HG03457 (cell line): Measurements from ENCODE around the gene KRTAP5-10.
"Not testable (repeated sequence)": the region's sequence is repeated elsewhere in the genome, so short reads cannot be mapped to it uniquely, and the experiment has no call there.

Experiments used
- ATAC-seq: cut with Tn5 transposase; IDR thresholded peaks from one replicate; pipeline ENCODE4 v1.9.1; 2021; ENCODE audit warnings: moderate number of reproducible peaks; ENCODE audit not compliant: unreplicated experiment

Gene KRTAP5-10, protein sequence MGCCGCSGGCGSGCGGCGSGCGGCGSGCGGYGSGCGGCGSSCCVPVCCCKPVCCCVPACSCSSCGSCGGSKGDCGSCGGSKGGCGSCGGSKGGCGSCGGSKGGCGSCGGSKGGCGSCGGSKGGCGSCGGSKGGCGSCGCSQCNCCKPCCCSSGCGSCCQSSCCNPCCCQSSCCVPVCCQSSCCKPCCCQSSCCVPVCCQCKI

DNA sequence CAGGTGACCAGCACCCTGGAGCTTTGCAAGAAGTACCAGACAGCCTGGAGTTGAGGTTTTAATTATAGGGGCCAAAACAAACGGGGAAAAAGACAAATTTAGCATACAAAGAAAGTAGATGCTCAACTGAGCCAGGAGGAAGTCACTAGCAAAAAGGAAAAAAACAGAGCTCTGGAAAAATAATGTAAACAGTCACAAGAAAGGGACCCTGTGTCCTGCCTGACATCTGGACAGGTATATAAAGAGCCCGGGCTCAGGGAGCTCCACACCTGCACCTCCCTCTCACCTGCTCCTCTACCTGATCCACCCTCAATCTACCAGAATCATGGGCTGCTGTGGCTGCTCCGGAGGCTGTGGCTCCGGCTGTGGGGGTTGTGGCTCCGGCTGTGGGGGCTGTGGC is at the start of gene KRTAP5-10:
KRTAP5-10 (plus strand) TSS at position 301 of the 400 bp plus-strand sequence; CDS start at position 326, 25 bp downstream.
- no peak for ATAC-seq

DNA sequence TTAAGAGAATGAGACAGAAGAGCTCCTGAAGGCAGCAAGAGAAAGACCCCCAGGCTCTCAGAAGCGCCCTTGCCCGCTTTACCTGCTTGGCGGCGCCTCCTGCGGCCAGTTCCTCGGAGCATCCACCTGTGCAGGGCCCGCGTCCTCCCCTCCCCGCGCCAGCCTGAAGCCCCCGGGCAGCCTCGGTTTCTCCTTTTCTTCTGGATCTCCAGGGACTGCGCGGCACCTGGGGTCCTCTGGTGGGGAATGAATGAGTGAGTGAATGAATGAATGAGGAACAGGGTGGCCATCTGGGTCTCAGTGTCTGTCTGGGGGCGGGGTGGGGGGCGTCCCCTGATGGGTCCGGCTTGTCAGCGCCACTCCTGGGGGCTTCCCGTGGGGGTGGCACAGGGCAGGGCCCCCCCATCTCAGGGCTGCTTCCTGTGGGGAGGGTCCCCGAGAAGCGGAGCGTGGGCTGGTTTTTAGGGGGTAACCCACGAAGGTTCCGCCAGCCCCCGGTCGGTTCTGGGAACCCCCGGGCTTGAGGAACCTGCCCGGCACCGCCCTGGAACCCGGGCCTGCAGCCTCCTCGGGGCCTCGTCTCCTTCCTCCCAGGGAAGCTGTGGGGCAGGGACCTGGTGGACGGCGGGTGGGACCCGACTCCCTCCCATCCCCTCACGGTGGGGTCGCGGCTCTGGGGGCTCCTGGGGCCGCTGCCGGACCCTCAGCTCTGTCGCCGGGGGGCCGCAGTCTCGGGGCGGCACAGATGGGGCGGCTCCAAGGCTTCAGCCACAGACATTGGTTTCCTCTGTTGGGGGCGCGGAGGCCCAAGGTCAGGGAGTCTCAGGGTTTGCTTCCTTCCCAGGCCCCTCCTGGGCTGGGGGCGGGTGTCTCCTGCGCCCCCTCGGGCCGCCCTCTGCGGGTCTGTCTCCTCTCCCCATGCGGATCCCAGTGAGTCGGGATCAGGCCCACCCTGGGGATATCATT is 46.6 kb upstream of the KRTAP5-10 start:
- ATAC-seq, result no peak

- ATAC-seq, result no peak
These were observed 45.8 kb upstream of the KRTAP5-10 start for GRCh38 chr11:71519546-71519945.

DNA sequence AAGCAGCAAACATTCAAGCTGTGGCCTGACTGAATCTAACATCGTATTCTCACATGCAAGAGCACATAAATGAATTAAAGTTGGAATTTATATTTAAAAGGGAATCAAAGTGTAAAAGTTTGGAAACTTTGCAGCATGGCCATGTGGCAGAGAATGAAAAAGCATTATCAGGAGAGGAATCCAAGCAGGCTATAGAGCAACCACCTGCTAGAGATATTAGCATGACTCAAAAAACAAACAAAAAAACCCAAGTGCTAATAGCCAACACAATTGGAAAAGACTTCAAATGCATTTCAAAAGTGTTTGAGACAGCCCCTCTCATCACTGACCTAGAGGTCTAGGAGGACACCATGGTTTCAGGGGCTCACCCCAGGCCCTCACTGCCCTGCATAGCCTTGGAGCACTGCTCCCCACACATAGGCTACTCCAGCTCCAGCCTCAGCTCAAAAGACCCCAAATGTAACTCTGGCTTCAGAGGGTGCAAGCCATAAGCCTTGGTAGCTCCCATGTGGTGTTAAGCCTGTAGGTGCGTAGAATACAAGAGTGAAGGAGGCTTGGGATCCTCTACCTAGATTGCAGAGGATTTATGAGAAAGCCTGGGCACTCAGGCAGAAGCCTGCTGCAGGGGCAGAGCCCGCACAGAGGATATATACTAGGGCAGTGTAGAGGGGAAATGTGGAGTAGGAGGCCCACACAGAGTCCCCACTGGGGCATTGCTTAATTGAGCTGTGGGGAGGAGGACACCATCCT is 40.0 kb upstream of the KRTAP5-10 start:
- no peak for ATAC-seq

DNA sequence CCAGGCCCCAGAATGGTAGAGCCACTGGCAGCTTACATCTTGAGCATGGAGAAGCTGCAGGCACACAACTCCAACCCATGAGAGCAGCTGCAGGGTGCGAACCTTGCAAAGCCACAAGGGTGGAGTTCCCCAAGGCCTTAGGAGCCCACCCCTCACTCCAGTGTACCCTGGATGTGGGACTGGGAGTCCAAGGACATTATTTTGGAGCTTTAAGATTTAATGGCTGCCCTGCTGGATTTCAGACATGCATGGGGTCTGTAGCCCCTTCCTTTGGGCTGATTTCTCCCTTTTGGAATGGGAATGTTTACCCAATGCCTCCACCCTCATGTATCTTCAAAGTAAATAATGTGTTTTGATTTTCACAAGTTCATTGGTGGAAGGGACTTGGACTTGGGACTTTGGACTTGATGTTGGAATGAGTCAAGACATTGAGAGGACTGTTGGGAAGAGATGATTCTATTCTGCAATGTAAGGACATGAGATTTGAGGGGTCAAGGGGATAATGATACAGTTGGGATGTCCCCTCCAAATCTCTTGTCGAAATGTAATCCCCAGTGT is 39.3 kb upstream of the KRTAP5-10 start:
- ATAC-seq, result no peak

DNA sequence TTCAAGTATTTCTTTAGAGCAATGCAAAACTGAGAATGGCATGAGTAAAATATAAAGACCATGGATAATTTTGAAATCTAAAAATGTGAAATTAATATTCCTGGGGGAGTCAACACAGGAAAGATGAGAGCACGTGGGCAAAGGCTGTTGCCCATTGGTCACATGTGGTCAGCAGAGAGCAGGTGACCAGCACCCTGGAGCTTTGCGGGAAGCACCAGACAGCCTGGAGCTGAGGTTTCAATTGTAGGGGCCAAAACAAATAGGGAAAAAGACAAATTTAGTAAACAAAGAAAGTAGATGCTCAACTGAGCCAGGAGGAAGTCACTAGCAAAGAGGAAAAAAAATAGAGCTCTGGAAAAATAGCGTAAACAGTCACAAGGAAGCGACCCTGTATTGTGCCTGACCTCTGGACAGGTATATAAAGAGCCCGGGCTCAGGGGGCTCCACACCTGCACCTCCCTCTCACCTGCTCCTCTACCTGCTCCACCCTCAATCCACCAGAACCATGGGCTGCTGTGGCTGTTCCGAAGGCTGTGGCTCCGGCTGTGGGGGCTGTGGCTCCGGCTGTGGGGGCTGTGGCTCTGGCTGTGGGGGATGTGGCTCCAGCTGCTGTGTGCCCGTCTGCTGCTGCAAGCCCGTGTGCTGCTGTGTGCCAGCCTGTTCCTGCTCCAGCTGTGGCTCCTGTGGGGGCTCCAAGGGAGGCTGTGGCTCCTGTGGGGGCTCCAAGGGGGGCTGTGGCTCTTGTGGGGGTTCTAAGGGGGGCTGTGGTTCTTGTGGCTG is 38.4 kb upstream of the KRTAP5-10 start, which contains the start of gene KRTAP5-7:
KRTAP5-7 (plus strand) TSS at position 472 of the 780 bp plus-strand sequence; CDS start at position 506, 34 bp downstream.
- not testable (repeated sequence) for ATAC-seq

- no peak for ATAC-seq
These were observed 37.7 kb upstream of the KRTAP5-10 start for GRCh38 chr11:71527576-71528210.

- ATAC-seq, result no peak
These were observed 34.8 kb upstream of the KRTAP5-10 start for GRCh38 chr11:71530602-71531001.

DNA sequence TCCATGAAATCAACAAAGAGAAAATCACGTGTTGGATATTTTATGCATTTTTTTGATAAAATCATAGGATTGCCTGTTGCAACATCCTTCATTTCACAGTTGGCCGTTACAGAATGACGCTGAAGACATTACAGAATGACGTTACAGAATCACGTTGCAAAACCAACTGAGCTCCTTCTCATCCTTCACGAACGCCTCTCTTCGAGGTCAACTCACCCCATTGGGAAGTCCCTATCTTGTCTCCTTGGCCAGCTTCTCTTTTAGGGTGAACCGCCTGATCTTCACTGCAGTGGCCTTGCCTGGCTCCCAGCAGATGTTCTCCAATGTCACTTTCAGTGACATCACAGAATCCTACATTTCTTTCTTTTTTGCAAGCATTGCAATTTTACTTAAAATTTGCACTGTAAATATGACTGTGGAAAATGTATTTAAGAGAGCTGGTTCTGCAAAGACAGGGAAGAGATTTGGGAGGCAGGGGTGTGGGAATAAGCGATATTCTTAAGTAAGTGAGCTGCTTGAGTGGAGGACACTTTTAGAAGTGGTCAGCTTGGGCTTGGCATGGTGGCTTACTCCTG is 33.2 kb upstream of the KRTAP5-10 start:
- ATAC-seq, result no peak

- ATAC-seq, result not testable (repeated sequence)
These were observed 30.4 kb upstream of the KRTAP5-10 start for GRCh38 chr11:71534711-71535608.

- ATAC-seq, result no peak
These were observed 29.5 kb upstream of the KRTAP5-10 start for GRCh38 chr11:71535825-71536224.

- no peak for ATAC-seq
These were observed 27.8 kb upstream of the KRTAP5-10 start for GRCh38 chr11:71537537-71537936.

GRCh38 chr11:71537977-71538665 is 27.2 kb upstream of the KRTAP5-10 start, which contains the start of gene KRTAP5-8:
Gene KRTAP5-8 (plus strand): TSS chr11:71538025. CDS start chr11:71538056, 31 bp downstream.
- not testable (repeated sequence) for ATAC-seq

- ATAC-seq, result no peak
These were observed 26.7 kb upstream of the KRTAP5-10 start for GRCh38 chr11:71538666-71538990.

GRCh38 chr11:71539017-71539416 is 26.3 kb upstream of the KRTAP5-10 start:
- no peak for ATAC-seq

- not testable (repeated sequence) for ATAC-seq
These were observed 25.4 kb upstream of the KRTAP5-10 start for GRCh38 chr11:71539971-71540370.

DNA sequence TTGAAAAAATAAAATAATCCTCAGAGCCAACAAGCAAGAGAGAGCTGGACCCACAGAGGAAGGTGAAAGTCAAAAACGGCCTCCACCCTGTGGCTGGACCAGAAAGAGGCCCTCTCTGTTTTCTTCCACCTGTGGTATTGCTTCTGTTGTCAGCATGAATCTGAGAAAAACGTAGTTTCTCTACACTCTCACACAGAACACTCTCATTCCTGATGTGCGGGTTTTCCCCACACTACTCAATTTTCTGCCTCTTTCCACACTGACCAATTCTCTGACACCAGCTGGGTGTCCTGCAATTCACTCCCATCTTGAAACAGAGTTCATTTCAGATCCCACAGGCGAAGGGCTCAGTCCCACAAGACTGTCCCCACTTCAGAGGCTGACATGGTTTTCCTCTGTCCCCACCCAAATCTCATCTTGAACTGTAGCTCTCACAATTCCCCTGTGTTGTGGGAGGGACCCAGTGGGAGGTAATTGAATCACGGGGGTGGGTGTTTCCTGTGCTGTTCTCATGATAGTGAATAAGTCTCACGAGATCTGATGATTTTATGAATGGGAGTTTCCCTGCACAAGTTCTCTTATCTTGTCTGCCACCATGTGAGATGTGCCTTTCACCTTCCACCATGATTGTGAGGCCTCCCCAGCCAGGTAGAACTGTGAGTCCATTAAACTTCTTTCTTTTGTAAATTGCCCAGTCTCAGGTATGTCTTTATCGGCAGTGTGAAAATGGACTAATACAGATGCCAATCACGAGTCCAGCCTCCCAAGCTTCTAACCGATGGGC is 24.6 kb upstream of the KRTAP5-10 start:
- ATAC-seq, result not testable (repeated sequence)
